ENCODE results near the gene MAFG. TPM values are rescaled to one million over a fixed set of nuclear protein-coding genes. Genes with fewer than 3 reads are reported as not detected.

Gene MAFG
- total and polyA plus RNA-seq, 2 of the 13 experiments (the other 11 are each of a cell fraction or from before 2014, with no cell fraction given) = 14.5 to 20.0 TPM

- TF ChIP-seq ZNF597 (CRISPR knock-in tag; IDR thresholded peaks at IDR 0.05) (no peak), FUBP1 (CRISPR knock-in tag; IDR thresholded peaks at IDR 0.05; ENCODE audit: borderline replicate concordance) (no peak), NR1H2 (CRISPR knock-in tag; IDR thresholded peaks at IDR 0.05; ENCODE audit: borderline replicate concordance, low read depth) (no peak), ZNF549 (CRISPR knock-in tag; IDR thresholded peaks at IDR 0.05) (no peak), KLF16 (CRISPR knock-in tag; IDR thresholded peaks at IDR 0.05) (no peak), ZSCAN12 (CRISPR knock-in tag; IDR thresholded peaks at IDR 0.05) (no peak), BATF2 (CRISPR knock-in tag; IDR thresholded peaks at IDR 0.05) (peak; percentile 48; the same call in 1 of the 2 replicates), FIP1L1 (IDR thresholded peaks at IDR 0.05; ENCODE audit: borderline replicate concordance, insufficient read depth, low read depth, low read length) (no peak), HNF1A (IDR thresholded peaks at IDR 0.05; ENCODE audit: low read depth) (no peak), HNF1A (CRISPR knock-in tag; IDR thresholded peaks at IDR 0.05; ENCODE audit: borderline replicate concordance) (0 out of 2 replicates have a peak, but pooled peaks have one; percentile 41), ZNF740 (CRISPR knock-in tag; IDR thresholded peaks at IDR 0.05) (0 out of 2 replicates have a peak, but pooled peaks have one; percentile 8), ZNF768 (CRISPR knock-in tag; IDR thresholded peaks at IDR 0.05) (no peak), ZNF709 (CRISPR knock-in tag; IDR thresholded peaks at IDR 0.05) (no peak), ZNF672 (CRISPR knock-in tag; IDR thresholded peaks at IDR 0.05) (peak; percentile 23; the same call in 1 of the 2 replicates), ATF2 (CRISPR knock-in tag; IDR thresholded peaks at IDR 0.05) (0 out of 2 replicates have a peak, but pooled peaks have one; percentile 27), TBP (CRISPR knock-in tag; IDR thresholded peaks at IDR 0.05) (no peak), ZNF652 (CRISPR knock-in tag; IDR thresholded peaks at IDR 0.05; ENCODE audit: borderline replicate concordance, low read depth) (no peak), ZNF678 (CRISPR knock-in tag; IDR thresholded peaks at IDR 0.05) (peak; percentile 34; the same call in 1 of the 2 replicates), ZNF350 (CRISPR knock-in tag; IDR thresholded peaks at IDR 0.05; ENCODE audit: borderline replicate concordance, low read depth) (no peak)
Observed at GRCh38 chr17:81959362-81960129, 32.0 kb upstream of the MAFG start (continued).

Data from HepG2 (cell line).